Caco-2 (cell line): ENCODE measurements around the gene LSM4. TPM values are rescaled to one million over a fixed set of nuclear protein-coding genes. Genes with fewer than 3 reads are reported as not detected.

Experiments
- BruUV-seq: library from RNA; stranded (reverse); fragments of 400-500 nt; replicated peaks from 2 replicates; lab custom pipeline; 2021; lab: Mats Ljungman, UMichigan
- CTCF ChIA-PET: fragments of 300-600 bp; sonication (Branson Sonifier 250); formaldehyde crosslinking; loops from one replicate; lab custom pipeline; 2022; ENCODE audit warnings: antibody characterized with exemption; lab: Charles Lee
- POLR2A ChIA-PET: fragments of 300-600 bp; sonication (Branson Sonifier 250); formaldehyde crosslinking; loops from one replicate; lab custom pipeline; 2022; ENCODE audit warnings: antibody characterized with exemption; lab: Charles Lee
- DNase-seq, 2 experiments: peaks; one replicate each; pipeline versions ENCODE4 v3.0.0 to v3.0.0-alpha.2; 2020 to 2022
- H3K27me3 ChIP-seq: replicated peaks from 2 replicates; pipeline ENCODE4 v1.6.0; 2011; ENCODE audit warnings: low read length; ENCODE audit not compliant: control insufficient read depth, insufficient read depth
- H3K36me3 ChIP-seq: 2 replicates; pipeline ENCODE4 v1.5.1; 2011; ENCODE audit warnings: low read length; ENCODE audit not compliant: control insufficient read depth, insufficient read depth
- H3K4me1 ChIP-seq: fragments of 250-450 bp; sonication (Bioruptor Pico); 2 replicates; pipeline ENCODE4 v1.5.1; 2020; ENCODE audit warnings: mild to moderate bottlenecking
- H3K4me3 ChIP-seq: 2 replicates; pipeline ENCODE4 v1.5.1; 2011; ENCODE audit warnings: low read depth, mild to moderate bottlenecking, control low read depth, low read length
- H3K9me3 ChIP-seq: fragments of 250-450 bp; sonication (Bioruptor Pico); 2 replicates; pipeline ENCODE4 v1.5.1; 2020; ENCODE audit warnings: mild to moderate bottlenecking, moderate library complexity
- H3K27ac Mint-ChIP-seq: one replicate; pipeline ENCODE4 v1.8.0; 2022; ENCODE audit warnings: mixed read lengths; ENCODE audit not compliant: unreplicated experiment
- H3K27me3 Mint-ChIP-seq: one replicate; pipeline ENCODE4 v1.8.0; 2022; ENCODE audit warnings: mixed read lengths; ENCODE audit not compliant: insufficient read depth, unreplicated experiment
- H3K36me3 Mint-ChIP-seq: one replicate; pipeline ENCODE4 v1.8.0; 2022; ENCODE audit warnings: mild to moderate bottlenecking, mixed read lengths; ENCODE audit not compliant: insufficient read depth, unreplicated experiment
- H3K4me1 Mint-ChIP-seq: one replicate; pipeline ENCODE4 v1.8.0; 2022; ENCODE audit warnings: low read depth, mixed read lengths; ENCODE audit not compliant: unreplicated experiment
- H3K4me3 Mint-ChIP-seq: one replicate; pipeline ENCODE4 v1.8.0; 2022; ENCODE audit warnings: mild to moderate bottlenecking, moderate library complexity, mixed read lengths; ENCODE audit not compliant: unreplicated experiment
- H3K9me3 Mint-ChIP-seq: one replicate; pipeline ENCODE4 v1.8.0; 2022; ENCODE audit warnings: mixed read lengths; ENCODE audit not compliant: unreplicated experiment
- CTCF ChIP-seq, 2 experiments: fragments of 200-600 bp in 1 of 2; IDR thresholded peaks; 1 replicate in 1 of 2; 2 replicates in 1 of 2; pipeline versions ENCODE4 v1.5.1 to v1.8.0; 2011 to 2022; ENCODE audit warnings: antibody characterized with exemption in 1 of 2, control low read depth in 1 of 2, inconsistent platforms in 1 of 2, low read depth in 1 of 2, low read length in 1 of 2, mild to moderate bottlenecking in 1 of 2, moderate library complexity in 1 of 2; ENCODE audit not compliant: insufficient read depth in 1 of 2, severe bottlenecking in 1 of 2, unreplicated experiment in 1 of 2
- intact Hi-C: fragments of 100-400 bp; cut with micrococcal nuclease; formaldehyde crosslinking; loops from one replicate; pipeline ENCODE4 v1.10.0; 2022; ENCODE audit not compliant: unreplicated experiment
- total RNA-seq: library from RNA; stranded (reverse); gene quantifications from 2 replicates; pipeline ENCODE4 v1.2.3, GENCODE V29; 2022

LSM4 gene
- total RNA-seq, 1 experiment from 2014 or later = 184 TPM

- Mint-ChIP-seq H3K27ac (no peak overlapping the region), H3K4me1 (peaks cover 13% of the 10 kb centered on the region), H3K9me3 (no peaks in the 10 kb centered on the region), H3K4me3 (no peak overlapping the region), H3K27me3 (no peaks in the 10 kb centered on the region), H3K36me3 (no peaks in the 10 kb centered on the region)
- Histone ChIP-seq H3K9me3 (no peaks in the 10 kb centered on the region), H3K27me3 (no peaks in the 10 kb centered on the region), H3K4me1 (peaks cover 8% of the 10 kb centered on the region), H3K36me3 (no peaks in the 10 kb centered on the region), H3K4me3 (no peak overlapping the region)
- no TSS peak for BruUV-seq
- no peak for DNase-seq
- no peak for TF ChIP-seq CTCF (IDR thresholded peaks at IDR 0.05; ENCODE audit: insufficient read depth in 1 of 2, low read depth in 1 of 2, low read length in 1 of 2, severe bottlenecking in 1 of 2, unreplicated experiment in 1 of 2)
- ChIA-PET CTCF (interaction anchor here (0.8 kb wide), 1 partner anchor 113 kb away, joined by 5 read pairs; no protein-coding TSS in a partner anchor), POLR2A (no interaction called here)
- intact Hi-C loops = no loop called here
Observed at GRCh38 chr19:18287836-18288772, 34.8 kb downstream of the LSM4 start.

GRCh38 chr19:18286973-18287635 is 35.8 kb downstream of the LSM4 start:
- peaks cover 19% of the 10 kb centered on the region for H3K4me1 Mint-ChIP-seq
- H3K9me3 Mint-ChIP-seq = no peaks in the 10 kb centered on the region
- BruUV-seq = no TSS peak
- no peak overlapping the region for H3K27ac Mint-ChIP-seq
- intact Hi-C loops = no loop called here
- H3K4me1 ChIP-seq = peaks cover 15% of the 10 kb centered on the region
- H3K4me3 Mint-ChIP-seq = no peak overlapping the region
- no peak overlapping the region for H3K4me3 ChIP-seq
- no peaks in the 10 kb centered on the region for H3K36me3 ChIP-seq
- H3K36me3 Mint-ChIP-seq = peaks cover 3% of the 10 kb centered on the region
- no peak for DNase-seq
- H3K27me3 Mint-ChIP-seq = no peaks in the 10 kb centered on the region
- ChIA-PET CTCF (no interaction called here), POLR2A (no interaction called here)
- no peak for TF ChIP-seq CTCF (IDR thresholded peaks at IDR 0.05; ENCODE audit: insufficient read depth in 1 of 2, low read depth in 1 of 2, low read length in 1 of 2, severe bottlenecking in 1 of 2, unreplicated experiment in 1 of 2)
- H3K27me3 ChIP-seq = no peaks in the 10 kb centered on the region
- H3K9me3 ChIP-seq = no peaks in the 10 kb centered on the region

GRCh38 chr19:18284712-18285360 is 38.0 kb downstream of the LSM4 start:
- intact Hi-C loops = no loop called here
- BruUV-seq = no TSS peak
- peaks cover 10% of the 10 kb centered on the region for H3K4me1 ChIP-seq
- H3K36me3 ChIP-seq = no peaks in the 10 kb centered on the region
- no peaks in the 10 kb centered on the region for H3K9me3 ChIP-seq
- Mint-ChIP-seq H3K27me3 (no peaks in the 10 kb centered on the region), H3K36me3 (peaks cover 26% of the 10 kb centered on the region), H3K4me3 (no peak overlapping the region), H3K9me3 (no peaks in the 10 kb centered on the region), H3K27ac (no peak overlapping the region), H3K4me1 (peaks cover 14% of the 10 kb centered on the region)
- ChIA-PET POLR2A (no interaction called here), CTCF (no interaction called here)
- no peak for TF ChIP-seq CTCF (IDR thresholded peaks at IDR 0.05; ENCODE audit: insufficient read depth in 1 of 2, low read depth in 1 of 2, low read length in 1 of 2, severe bottlenecking in 1 of 2, unreplicated experiment in 1 of 2)
- no peak overlapping the region for H3K4me3 ChIP-seq
- H3K27me3 ChIP-seq = no peaks in the 10 kb centered on the region
- no peak for DNase-seq
